K562 (cell line): ENCODE data around the gene BMP2K. TPM values are rescaled to one million over a fixed set of nuclear protein-coding genes. Genes with fewer than 3 reads are reported as not detected.

ENCODE experiments used
- ATAC-seq: fragments of 200-7000 bp; cut with Tn5 transposase; 3 replicates; pipeline ENCODE4 v1.9.1; 2020; ENCODE audit warnings: moderate library complexity
- BruUV-seq: library from RNA; stranded (reverse); fragments of 400-500 nt; replicated peaks from 2 replicates; lab custom pipeline; 2021; lab: Mats Ljungman, UMichigan
- CTCF ChIA-PET: fragments of 300-600 bp; formaldehyde crosslinking; extraction: SDS; loops from one replicate; lab custom pipeline; 2021; ENCODE audit warnings: low intra/inter-chr PET ratio; lab: Yijun Ruan, JAX
- POLR2A ChIA-PET: fragments of 300-600, 350-650 bp; sonication (Branson Sonifier 250); formaldehyde crosslinking; extraction: SDS; loops from one replicate; lab custom pipeline; 2021; ENCODE audit warnings: antibody characterized with exemption, inconsistent platforms; lab: Yijun Ruan, JAX
- DNase-seq, 4 experiments: peaks; one replicate each; pipeline versions ENCODE4 v3.0.0 to v3.0.0-alpha.2; 2011 to 2018; ENCODE audit warnings: low spot score in 3 of 4, mixed read lengths in 3 of 4; ENCODE audit errors: extremely low read depth in 1 of 4
- FAIRE-seq: peaks from 2 replicates; lab custom pipeline; 2011; peaks lifted over from hg19 to GRCh38; lab: Jason Lieb, UNC
- H2AFZ ChIP-seq: 2 replicates; pipeline ENCODE4 v1.6.0; 2011; ENCODE audit warnings: low read depth, low read length, control low read depth, inconsistent platforms
- H3K27ac ChIP-seq: fragments of 200-600 bp; 3 replicates; pipeline ENCODE4 v1.8.0; 2011; ENCODE audit warnings: low read depth, mild to moderate bottlenecking, control low read depth, inconsistent platforms, low read length, moderate library complexity, mixed read lengths; ENCODE audit errors: extremely low read depth
- H3K27me3 ChIP-seq, 2 experiments: fragments of 300-600 bp in 1 of 2; 2 replicates in 1 of 2; 3 replicates in 1 of 2; pipeline versions ENCODE4 v1.6.0 to v1.8.0; 2011; ENCODE audit warnings: inconsistent platforms in 2 of 2, low read length in 2 of 2, mild to moderate bottlenecking in 1 of 2, mixed read lengths in 1 of 2, moderate library complexity in 1 of 2; ENCODE audit not compliant: control insufficient read depth in 2 of 2, insufficient read depth in 2 of 2
- H3K36me3 ChIP-seq: fragments of 300-600 bp; 3 replicates; pipeline ENCODE4 v1.8.0; 2011; ENCODE audit warnings: mild to moderate bottlenecking, low read length, inconsistent platforms; ENCODE audit not compliant: control insufficient read depth, insufficient read depth
- H3K4me1 ChIP-seq, 2 experiments: fragments of 200-600 bp in 1 of 2; replicated peaks in 1 of 2; 2 replicates in 1 of 2; 3 replicates in 1 of 2; pipeline versions ENCODE4 v1.5.1 to v1.8.0; 2011; ENCODE audit warnings: inconsistent platforms in 2 of 2, low read length in 2 of 2, mild to moderate bottlenecking in 1 of 2, mixed read lengths in 1 of 2, moderate library complexity in 1 of 2; ENCODE audit not compliant: control insufficient read depth in 2 of 2, insufficient read depth in 2 of 2
- H3K4me2 ChIP-seq: 2 replicates; pipeline ENCODE4 v1.6.1; 2011; ENCODE audit warnings: low read length, control low read depth, inconsistent platforms, mixed read lengths; ENCODE audit not compliant: insufficient read depth
- H3K4me3 ChIP-seq: fragments of 200-600 bp; sonication (generic), shearing (Covaris generic); 2 replicates; pipeline ENCODE4 v1.5.1; 2016; ENCODE audit warnings: control low read depth, inconsistent platforms
- H3K79me2 ChIP-seq: fragments of 200-600 bp; 3 replicates; pipeline ENCODE4 v1.8.0; 2011; ENCODE audit warnings: low read length, inconsistent platforms; ENCODE audit not compliant: control insufficient read depth, insufficient read depth
- H3K9ac ChIP-seq, 2 experiments: 2 replicates each; pipeline versions ENCODE4 v1.6.0 to v1.6.1; 2011; ENCODE audit warnings: low read depth in 2 of 2, low read length in 2 of 2, control low read depth in 1 of 2, inconsistent platforms in 1 of 2, mild to moderate bottlenecking in 1 of 2, mixed read lengths in 1 of 2; ENCODE audit not compliant: insufficient read depth in 1 of 2
- H3K9me1 ChIP-seq: one replicate; pipeline ENCODE4 v1.6.0; 2011; ENCODE audit warnings: inconsistent platforms, mild to moderate bottlenecking, low read length, moderate library complexity; ENCODE audit not compliant: control insufficient read depth, insufficient read depth
- H3K9me3 ChIP-seq: replicated peaks from 2 replicates; pipeline ENCODE4 v1.5.1; 2011; ENCODE audit warnings: low read depth, low read length, inconsistent platforms; ENCODE audit not compliant: control insufficient read depth, insufficient read depth
- H4K20me1 ChIP-seq: replicated peaks from 2 replicates; pipeline ENCODE4 v1.6.1; 2011; ENCODE audit warnings: low read length, inconsistent platforms, mixed read lengths; ENCODE audit not compliant: control insufficient read depth, insufficient read depth
- CBFA2T3 ChIP-seq: fragments of 450-650 bp; IDR thresholded peaks from 2 replicates; pipeline ENCODE4 v1.6.1; 2017
- CC2D1A ChIP-seq: fragments of 450-650 bp; IDR thresholded peaks from 2 replicates; pipeline ENCODE4 v1.6.1; 2017; ENCODE audit warnings: mild to moderate bottlenecking
- FOXM1 ChIP-seq, 2 experiments: fragments of 450-650 bp in 1 of 2; sonication (generic) in 1 of 2; formaldehyde crosslinking in 1 of 2; IDR thresholded peaks; 2 replicates each; pipeline versions ENCODE4 v1.6.1 to v1.9.0; 2017 to 2022; ENCODE audit warnings: low read depth in 2 of 2, mild to moderate bottlenecking in 2 of 2, missing genetic modification reagents in 1 of 2, moderate library complexity in 1 of 2
- MTA2 ChIP-seq: fragments of 450-650 bp; IDR thresholded peaks from 2 replicates; pipeline ENCODE4 v1.6.1; 2016; ENCODE audit warnings: low read depth
- MYBL2 ChIP-seq, 2 experiments: fragments of 450-650 bp in 1 of 2; sonication (generic) in 1 of 2; formaldehyde crosslinking in 1 of 2; IDR thresholded peaks; 2 replicates each; pipeline versions ENCODE4 v1.6.1 to v1.8.1; 2017 to 2022; ENCODE audit warnings: borderline replicate concordance in 1 of 2, inconsistent platforms in 1 of 2, low read depth in 1 of 2, mild to moderate bottlenecking in 1 of 2, missing genetic modification reagents in 1 of 2, moderate library complexity in 1 of 2
- NFXL1 ChIP-seq: fragments of 450-650 bp; formaldehyde crosslinking; IDR thresholded peaks from 2 replicates; pipeline ENCODE4 v1.4.0; 2021; ENCODE audit warnings: mild to moderate bottlenecking
- POU5F1 ChIP-seq: fragments of 150-350 bp; IDR thresholded peaks from 2 replicates; pipeline ENCODE4 v1.6.1; 2014; ENCODE audit warnings: borderline replicate concordance, low read length, low read depth, mild to moderate bottlenecking; ENCODE audit not compliant: partially characterized antibody
- RBM39 ChIP-seq: fragments of 200-400 bp; formaldehyde crosslinking; optimal IDR thresholded peaks from 2 replicates; pipeline ENCODE3; 2018; ENCODE audit warnings: low read depth, low read length
- TRIM24 ChIP-seq, 2 experiments: fragments of 450-650 bp; IDR thresholded peaks; 2 replicates each; pipeline ENCODE4 v1.6.1; 2016
- ZSCAN32 ChIP-seq: fragments of 450-650 bp; formaldehyde crosslinking; IDR thresholded peaks from 2 replicates; pipeline ENCODE4 v1.4.0; 2020; ENCODE audit warnings: mild to moderate bottlenecking, moderate library complexity
- WGBS: fragments of 100-300 bp; shearing (Covaris generic); methylation state at CpG from one replicate; pipeline ENCODE4 v1.1.6; 2016; ENCODE audit warnings: low coverage, mixed read lengths; ENCODE audit not compliant: insufficient coverage; ENCODE audit errors: missing lambda C conversion rate; 5-methylcytosine and 5-hydroxymethylcytosine counted together
- in situ Hi-C: fragments of 300-500 bp; cut with MboI; formaldehyde crosslinking; loops from 4 replicates; pipeline ENCODE4 v1.15.0; 2018; ENCODE audit warnings: inconsistent platforms, mixed read lengths
- intact Hi-C: fragments of 100-400 bp; cut with micrococcal nuclease; formaldehyde crosslinking; loops from 2 replicates; pipeline ENCODE4 v1.14.2; 2022
- polyA plus RNA-seq, 8 experiments: library from polyadenylated mRNA; depleted of rRNA in 4 of 8; stranded (reverse) in 5 of 8; unstranded in 3 of 8; fragments of >200 nt; fragmentation: Nextera tagmentation in 2 of 8; fragmentation: Illumina TruSeq in 1 of 8; extraction: Ambion mirVana in 2 of 8; extraction: Trizol in 1 of 8; gene quantifications; 2 replicates each; pipeline versions ENCODE4 v1.2.1 to v1.2.3, GENCODE V29; 2011 to 2014; ENCODE audit warnings: inconsistent platforms in 1 of 8, missing spikeins in 1 of 8
- total RNA-seq, 7 experiments: library from RNA; depleted of rRNA in 6 of 7; stranded (reverse); fragments of >200 nt in 6 of 7; fragmentation: Illumina TruSeq in 2 of 7; extraction: Trizol in 2 of 7; gene quantifications; 2 replicates each; pipeline versions ENCODE4 v1.2.1 to v1.2.3, GENCODE V29; 2011 to 2021; ENCODE audit warnings: low replicate concordance in 1 of 7
- TF ChIP-seq, protein P1 (sequence below), 2 experiments: fragments of 450-650 bp; IDR thresholded peaks; 2 replicates each; pipeline ENCODE4 v1.6.1; 2018; ENCODE audit warnings: mild to moderate bottlenecking in 2 of 2, low read depth in 1 of 2; ENCODE audit not compliant: partially characterized antibody in 2 of 2
- TF ChIP-seq, protein P2 (sequence below): fragments of 250-450 bp; sonication (Bioruptor Pico); IDR thresholded peaks from 2 replicates; pipeline ENCODE4 v1.8.0; 2022; ENCODE audit warnings: inconsistent platforms
- TF ChIP-seq, protein P3 (sequence below): fragments of 450-650 bp; IDR thresholded peaks from 2 replicates; pipeline ENCODE4 v1.6.1; 2016; ENCODE audit warnings: mild to moderate bottlenecking

Gene BMP2K
- total and polyA plus RNA-seq, 9 of the 15 experiments (the other 6 are each of a cell fraction or from before 2014, with no cell fraction given) = 17.0 to 217 (median 104) TPM

DNA sequence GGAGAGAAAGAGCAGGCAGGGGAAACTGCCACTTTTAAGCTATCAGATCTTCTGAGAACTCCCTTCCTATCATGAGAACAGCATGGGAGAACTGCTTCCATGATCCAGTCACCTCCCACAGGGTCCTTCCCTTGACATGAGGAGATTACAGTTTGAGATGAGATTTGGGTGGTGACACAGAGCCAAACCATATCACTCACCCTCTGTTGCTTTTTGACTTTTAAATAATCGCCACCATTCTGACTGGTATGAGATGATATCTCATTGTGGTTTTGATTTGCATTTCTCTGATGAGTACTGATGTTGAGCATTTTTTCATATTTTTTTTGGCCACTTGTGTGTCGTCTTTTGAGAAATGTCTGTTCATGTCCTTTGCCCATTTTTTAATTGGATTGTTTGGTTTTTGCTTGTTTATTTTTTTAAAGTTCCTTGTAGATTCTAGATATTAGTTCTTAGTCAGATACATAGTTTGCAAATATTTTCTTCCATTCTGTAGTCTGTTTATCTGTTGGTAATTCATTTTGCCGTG lies 169.6 kb downstream of the BMP2K start:
- CTCF ChIA-PET = no interaction called here
- FAIRE-seq = peak; percentile 75
- in situ Hi-C loops = loop anchor here (5.0 kb wide), 1 partner anchor 1392 kb away; the partner anchor contains the start of gene CFAP299

More for the DNA sequence above, 169.6 kb downstream of the BMP2K start:
- Histone ChIP-seq H3K27ac (no peak overlapping the region), H4K20me1 (no peaks in the 10 kb centered on the region), H3K9me3 (no peaks in the 10 kb centered on the region), H2AFZ (no peak overlapping the region; the same call in 1 of the 2 replicates), H3K9me1 (no peaks in the 10 kb centered on the region), H3K36me3 (no peaks in the 10 kb centered on the region), H3K27me3 (no peaks in the 10 kb centered on the region), H3K9ac (no peak overlapping the region), H3K4me1 (no peaks in the 10 kb centered on the region; a peak in 1 of 5 replicates), H3K79me2 (no peaks in the 10 kb centered on the region), H3K4me3 (no peak overlapping the region), H3K4me2 (no peak overlapping the region)
- BruUV-seq = no TSS peak
- POLR2A ChIA-PET = interaction anchor here (0.6 kb wide), 1 partner anchor 33 kb away, joined by 3 read pairs; no protein-coding TSS in a partner anchor
- ATAC-seq (no peak; the same call in 2 of the 3 replicates), DNase-seq (no peak)
- WGBS = 62% methylated on average over 3 of the region's 3 CpGs
- TF ChIP-seq, protein P1, sequence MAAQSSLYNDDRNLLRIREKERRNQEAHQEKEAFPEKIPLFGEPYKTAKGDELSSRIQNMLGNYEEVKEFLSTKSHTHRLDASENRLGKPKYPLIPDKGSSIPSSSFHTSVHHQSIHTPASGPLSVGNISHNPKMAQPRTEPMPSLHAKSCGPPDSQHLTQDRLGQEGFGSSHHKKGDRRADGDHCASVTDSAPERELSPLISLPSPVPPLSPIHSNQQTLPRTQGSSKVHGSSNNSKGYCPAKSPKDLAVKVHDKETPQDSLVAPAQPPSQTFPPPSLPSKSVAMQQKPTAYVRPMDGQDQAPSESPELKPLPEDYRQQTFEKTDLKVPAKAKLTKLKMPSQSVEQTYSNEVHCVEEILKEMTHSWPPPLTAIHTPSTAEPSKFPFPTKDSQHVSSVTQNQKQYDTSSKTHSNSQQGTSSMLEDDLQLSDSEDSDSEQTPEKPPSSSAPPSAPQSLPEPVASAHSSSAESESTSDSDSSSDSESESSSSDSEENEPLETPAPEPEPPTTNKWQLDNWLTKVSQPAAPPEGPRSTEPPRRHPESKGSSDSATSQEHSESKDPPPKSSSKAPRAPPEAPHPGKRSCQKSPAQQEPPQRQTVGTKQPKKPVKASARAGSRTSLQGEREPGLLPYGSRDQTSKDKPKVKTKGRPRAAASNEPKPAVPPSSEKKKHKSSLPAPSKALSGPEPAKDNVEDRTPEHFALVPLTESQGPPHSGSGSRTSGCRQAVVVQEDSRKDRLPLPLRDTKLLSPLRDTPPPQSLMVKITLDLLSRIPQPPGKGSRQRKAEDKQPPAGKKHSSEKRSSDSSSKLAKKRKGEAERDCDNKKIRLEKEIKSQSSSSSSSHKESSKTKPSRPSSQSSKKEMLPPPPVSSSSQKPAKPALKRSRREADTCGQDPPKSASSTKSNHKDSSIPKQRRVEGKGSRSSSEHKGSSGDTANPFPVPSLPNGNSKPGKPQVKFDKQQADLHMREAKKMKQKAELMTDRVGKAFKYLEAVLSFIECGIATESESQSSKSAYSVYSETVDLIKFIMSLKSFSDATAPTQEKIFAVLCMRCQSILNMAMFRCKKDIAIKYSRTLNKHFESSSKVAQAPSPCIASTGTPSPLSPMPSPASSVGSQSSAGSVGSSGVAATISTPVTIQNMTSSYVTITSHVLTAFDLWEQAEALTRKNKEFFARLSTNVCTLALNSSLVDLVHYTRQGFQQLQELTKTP (IDR thresholded peaks at IDR 0.05; ENCODE audit: low read depth in 1 of 2, partially characterized antibody in 2 of 2) = peak in 1 of 2 experiments; percentile 97
- TF ChIP-seq RBM39 = no peak
- peak; percentile 57; the same call in 1 of the 2 replicates for TF ChIP-seq CC2D1A
- TF ChIP-seq TRIM24 (IDR thresholded peaks at IDR 0.05) = 0 out of 4 replicates have a peak, but pooled peaks of 1 of the 2 experiments have one; percentile 12
- TF ChIP-seq ZSCAN32 (CRISPR knock-in tag) = no peak
- TF ChIP-seq NFXL1 (CRISPR knock-in tag) = no peak
- TF ChIP-seq, protein P2, sequence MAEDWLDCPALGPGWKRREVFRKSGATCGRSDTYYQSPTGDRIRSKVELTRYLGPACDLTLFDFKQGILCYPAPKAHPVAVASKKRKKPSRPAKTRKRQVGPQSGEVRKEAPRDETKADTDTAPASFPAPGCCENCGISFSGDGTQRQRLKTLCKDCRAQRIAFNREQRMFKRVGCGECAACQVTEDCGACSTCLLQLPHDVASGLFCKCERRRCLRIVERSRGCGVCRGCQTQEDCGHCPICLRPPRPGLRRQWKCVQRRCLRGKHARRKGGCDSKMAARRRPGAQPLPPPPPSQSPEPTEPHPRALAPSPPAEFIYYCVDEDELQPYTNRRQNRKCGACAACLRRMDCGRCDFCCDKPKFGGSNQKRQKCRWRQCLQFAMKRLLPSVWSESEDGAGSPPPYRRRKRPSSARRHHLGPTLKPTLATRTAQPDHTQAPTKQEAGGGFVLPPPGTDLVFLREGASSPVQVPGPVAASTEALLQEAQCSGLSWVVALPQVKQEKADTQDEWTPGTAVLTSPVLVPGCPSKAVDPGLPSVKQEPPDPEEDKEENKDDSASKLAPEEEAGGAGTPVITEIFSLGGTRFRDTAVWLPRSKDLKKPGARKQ = no peak
- TF ChIP-seq POU5F1 = no peak
- TF ChIP-seq MYBL2 (IDR thresholded peaks at IDR 0.05; ENCODE audit: low read depth) = 0 out of 2 replicates have a peak, but pooled peaks have one; percentile 28
- no peak for TF ChIP-seq MYBL2 (CRISPR knock-in tag; IDR thresholded peaks at IDR 0.05; ENCODE audit: borderline replicate concordance)
- TF ChIP-seq FOXM1 (IDR thresholded peaks at IDR 0.05; ENCODE audit: low read depth) = 0 out of 2 replicates have a peak, but pooled peaks have one; percentile 40
- TF ChIP-seq FOXM1 (CRISPR knock-in tag; IDR thresholded peaks at IDR 0.05; ENCODE audit: low read depth) = no peak
- TF ChIP-seq, protein P3, sequence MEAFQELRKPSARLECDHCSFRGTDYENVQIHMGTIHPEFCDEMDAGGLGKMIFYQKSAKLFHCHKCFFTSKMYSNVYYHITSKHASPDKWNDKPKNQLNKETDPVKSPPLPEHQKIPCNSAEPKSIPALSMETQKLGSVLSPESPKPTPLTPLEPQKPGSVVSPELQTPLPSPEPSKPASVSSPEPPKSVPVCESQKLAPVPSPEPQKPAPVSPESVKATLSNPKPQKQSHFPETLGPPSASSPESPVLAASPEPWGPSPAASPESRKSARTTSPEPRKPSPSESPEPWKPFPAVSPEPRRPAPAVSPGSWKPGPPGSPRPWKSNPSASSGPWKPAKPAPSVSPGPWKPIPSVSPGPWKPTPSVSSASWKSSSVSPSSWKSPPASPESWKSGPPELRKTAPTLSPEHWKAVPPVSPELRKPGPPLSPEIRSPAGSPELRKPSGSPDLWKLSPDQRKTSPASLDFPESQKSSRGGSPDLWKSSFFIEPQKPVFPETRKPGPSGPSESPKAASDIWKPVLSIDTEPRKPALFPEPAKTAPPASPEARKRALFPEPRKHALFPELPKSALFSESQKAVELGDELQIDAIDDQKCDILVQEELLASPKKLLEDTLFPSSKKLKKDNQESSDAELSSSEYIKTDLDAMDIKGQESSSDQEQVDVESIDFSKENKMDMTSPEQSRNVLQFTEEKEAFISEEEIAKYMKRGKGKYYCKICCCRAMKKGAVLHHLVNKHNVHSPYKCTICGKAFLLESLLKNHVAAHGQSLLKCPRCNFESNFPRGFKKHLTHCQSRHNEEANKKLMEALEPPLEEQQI = 0 out of 2 replicates have a peak, but pooled peaks have one; percentile 26
- TF ChIP-seq CBFA2T3 = peak; percentile 33; the same call in 1 of the 2 replicates
- no peak for TF ChIP-seq MTA2
- intact Hi-C loops = loop anchor here (10.0 kb wide), 1 partner anchor 991 kb away; no protein-coding TSS in a partner anchor
